ENCODE results near the gene SNAP91. TPM values are rescaled to one million over a fixed set of nuclear protein-coding genes. Genes with fewer than 3 reads are reported as not detected.
"Not testable (repeated sequence)": the region's sequence is repeated elsewhere in the genome, so short reads cannot be mapped to it uniquely, and the experiment has no call there.

Gene SNAP91
- total and polyA plus RNA-seq, 4 donors = not detected

- Histone ChIP-seq H3K27me3 (ENCODE audit: control insufficient read depth in 4 of 4, insufficient read depth in 4 of 4, low read length in 3 of 4) (peaks cover 0 to 6% (median 0%) of the 10 kb centered on the region in 4 donors), H3K27ac (ENCODE audit: low read depth in 1 of 2, low read length in 2 of 2) (no peak overlapping the region), H3K9me3 (ENCODE audit: control insufficient read depth in 4 of 4, low read length in 3 of 4) (no peaks in the 10 kb centered on the region), H3K9ac (ENCODE audit: low read depth in 1 of 2, low read length in 2 of 2) (no peak overlapping the region), H3K4me3 (ENCODE audit: low read depth in 1 of 3, low read length in 3 of 3) (no peak overlapping the region), H3K4me1 (ENCODE audit: control insufficient read depth in 4 of 4, insufficient read depth in 4 of 4, low read length in 3 of 4) (no peaks in the 10 kb centered on the region), H3K36me3 (ENCODE audit: control insufficient read depth in 4 of 4, insufficient read depth in 3 of 4, low read depth in 1 of 4, low read length in 3 of 4) (no peaks in the 10 kb centered on the region)
- no peak for DNase-seq (ENCODE audit: low spot score)
- 95% methylated on average over 1 of the region's 1 CpG for WGBS
- TF ChIP-seq, protein P1, sequence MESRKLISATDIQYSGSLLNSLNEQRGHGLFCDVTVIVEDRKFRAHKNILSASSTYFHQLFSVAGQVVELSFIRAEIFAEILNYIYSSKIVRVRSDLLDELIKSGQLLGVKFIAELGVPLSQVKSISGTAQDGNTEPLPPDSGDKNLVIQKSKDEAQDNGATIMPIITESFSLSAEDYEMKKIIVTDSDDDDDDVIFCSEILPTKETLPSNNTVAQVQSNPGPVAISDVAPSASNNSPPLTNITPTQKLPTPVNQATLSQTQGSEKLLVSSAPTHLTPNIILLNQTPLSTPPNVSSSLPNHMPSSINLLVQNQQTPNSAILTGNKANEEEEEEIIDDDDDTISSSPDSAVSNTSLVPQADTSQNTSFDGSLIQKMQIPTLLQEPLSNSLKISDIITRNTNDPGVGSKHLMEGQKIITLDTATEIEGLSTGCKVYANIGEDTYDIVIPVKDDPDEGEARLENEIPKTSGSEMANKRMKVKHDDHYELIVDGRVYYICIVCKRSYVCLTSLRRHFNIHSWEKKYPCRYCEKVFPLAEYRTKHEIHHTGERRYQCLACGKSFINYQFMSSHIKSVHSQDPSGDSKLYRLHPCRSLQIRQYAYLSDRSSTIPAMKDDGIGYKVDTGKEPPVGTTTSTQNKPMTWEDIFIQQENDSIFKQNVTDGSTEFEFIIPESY (IDR thresholded peaks at IDR 0.05) = no peak
- TF ChIP-seq HNF4G (IDR thresholded peaks at IDR 0.05) (no peak), TAF1 (conservative IDR thresholded peaks at IDR 0.05) (no peak)
Measured at GRCh38 chr6:83578057-83578456, 130.8 kb downstream of the SNAP91 start.

- TF ChIP-seq RAD21 (IDR thresholded peaks at IDR 0.05) (no peak), REST (IDR thresholded peaks at IDR 0.05) (no peak), GABPA (IDR thresholded peaks at IDR 0.05 in 1 of 2, conservative IDR thresholded peaks at IDR 0.05 in 1 of 2) (no peak), NR2F2 (IDR thresholded peaks at IDR 0.05) (no peak), RXRA (IDR thresholded peaks at IDR 0.05) (no peak), CTCF (IDR thresholded peaks at IDR 0.05; ENCODE audit: low read depth, low read length, missing input control) (no peak), JUND (IDR thresholded peaks at IDR 0.05) (no peak), HNF4G (IDR thresholded peaks at IDR 0.05) (no peak), FOXA1 (IDR thresholded peaks at IDR 0.05) (no peak), YY1 (IDR thresholded peaks at IDR 0.05) (no peak), FOXA2 (IDR thresholded peaks at IDR 0.05) (no peak), EGR1 (IDR thresholded peaks at IDR 0.05; ENCODE audit: low read depth in 2 of 2) (no peak), HNF4A (conservative IDR thresholded peaks at IDR 0.05) (no peak)
- TF ChIP-seq, protein P1 (IDR thresholded peaks at IDR 0.05) = no peak
- TF ChIP-seq, protein P2, sequence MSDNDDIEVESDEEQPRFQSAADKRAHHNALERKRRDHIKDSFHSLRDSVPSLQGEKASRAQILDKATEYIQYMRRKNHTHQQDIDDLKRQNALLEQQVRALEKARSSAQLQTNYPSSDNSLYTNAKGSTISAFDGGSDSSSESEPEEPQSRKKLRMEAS (IDR thresholded peaks at IDR 0.05) = no peak
- 65% methylated on average over 6 of the region's 6 CpGs for WGBS
- Histone ChIP-seq H3K27ac (ENCODE audit: low read depth in 1 of 2, low read length in 2 of 2) (no peak overlapping the region), H3K9me3 (ENCODE audit: control insufficient read depth in 4 of 4, low read length in 3 of 4) (no peaks in the 10 kb centered on the region), H3K9ac (ENCODE audit: low read depth in 1 of 2, low read length in 2 of 2) (no peak overlapping the region), H3K36me3 (ENCODE audit: control insufficient read depth in 4 of 4, insufficient read depth in 3 of 4, low read depth in 1 of 4, low read length in 3 of 4) (no peaks in the 10 kb centered on the region), H3K4me1 (ENCODE audit: control insufficient read depth in 4 of 4, insufficient read depth in 4 of 4, low read length in 3 of 4) (no peaks in the 10 kb centered on the region), H3K4me3 (ENCODE audit: low read depth in 1 of 3, low read length in 3 of 3) (no peak overlapping the region), H3K27me3 (ENCODE audit: control insufficient read depth in 4 of 4, insufficient read depth in 4 of 4, low read length in 3 of 4) (no peaks in the 10 kb centered on the region)
- no peak for DNase-seq (ENCODE audit: low spot score)
Measured at GRCh38 chr6:83574783-83575182, 134.1 kb downstream of the SNAP91 start.

DNA sequence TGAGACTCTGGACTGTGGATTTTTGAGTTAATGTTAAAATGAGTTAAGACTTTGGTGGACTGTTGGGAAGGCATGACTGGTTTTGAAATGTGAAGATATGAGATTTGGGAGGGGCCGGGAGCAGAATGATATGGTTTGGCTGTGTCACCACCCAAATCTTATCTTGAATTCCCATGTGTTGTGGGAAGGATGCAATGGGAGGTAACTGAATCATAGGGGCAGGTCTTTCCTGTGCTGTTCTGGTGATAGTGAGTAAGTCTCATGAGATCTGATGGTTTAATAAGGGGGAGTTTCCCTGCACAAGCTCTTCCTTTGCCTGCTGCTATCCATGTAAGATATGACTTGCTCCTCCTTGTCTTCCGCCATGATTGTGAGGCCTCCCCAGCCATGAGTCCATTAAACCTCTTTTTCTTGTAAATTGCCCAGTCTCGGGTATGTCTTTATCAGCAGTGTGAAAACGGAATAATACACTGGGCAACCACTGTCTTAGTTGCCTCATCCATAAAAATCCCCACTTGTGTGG is 137.2 kb downstream of the SNAP91 start:
- not testable (repeated sequence) for H3K27me3 ChIP-seq (ENCODE audit: control insufficient read depth in 4 of 4, insufficient read depth in 4 of 4, low read length in 3 of 4); H3K36me3 ChIP-seq (ENCODE audit: control insufficient read depth in 4 of 4, insufficient read depth in 3 of 4, low read depth in 1 of 4, low read length in 3 of 4); H3K27ac ChIP-seq (ENCODE audit: low read depth in 1 of 2, low read length in 2 of 2); H3K4me1 ChIP-seq (ENCODE audit: control insufficient read depth in 4 of 4, insufficient read depth in 4 of 4, low read length in 3 of 4); H3K9me3 ChIP-seq (ENCODE audit: control insufficient read depth in 4 of 4, low read length in 3 of 4); H3K4me3 ChIP-seq (ENCODE audit: low read depth in 1 of 3, low read length in 3 of 3); DNase-seq (ENCODE audit: low spot score); H3K9ac ChIP-seq (ENCODE audit: low read depth in 1 of 2, low read length in 2 of 2)
- WGBS = 79% methylated on average over 4 of the region's 4 CpGs

Measured in liver (tissue), 9 donors.